Osteoblast (primary cell): ENCODE results near the gene RARB. TPM values are rescaled to one million over a fixed set of nuclear protein-coding genes. Genes with fewer than 3 reads are reported as not detected.

ENCODE experiments used
- DNase-seq: peaks from one replicate; pipeline ENCODE4 v3.0.0; 2011; ENCODE audit warnings: low spot score, mixed read lengths; ENCODE audit not compliant: insufficient read length; ENCODE audit errors: missing footprints
- H2AFZ ChIP-seq: 2 replicates; pipeline ENCODE4 v1.6.0; 2011; ENCODE audit warnings: mild to moderate bottlenecking, low read length
- H3K27ac ChIP-seq: 2 replicates; pipeline ENCODE4 v1.5.1; 2011; ENCODE audit warnings: mild to moderate bottlenecking, low read depth, low read length, moderate library complexity
- H3K27me3 ChIP-seq: 2 replicates; pipeline ENCODE4 v1.6.0; 2012; ENCODE audit warnings: mild to moderate bottlenecking, control low read depth, inconsistent platforms, low read length, moderate library complexity; ENCODE audit not compliant: insufficient read depth
- H3K36me3 ChIP-seq: 2 replicates; pipeline ENCODE4 v1.5.1; 2011; ENCODE audit warnings: mild to moderate bottlenecking, low read length, control low read depth, moderate library complexity; ENCODE audit not compliant: insufficient read depth
- H3K4me1 ChIP-seq: 2 replicates; pipeline ENCODE4 v1.5.1; 2011; ENCODE audit warnings: mild to moderate bottlenecking, low read length, control low read depth, moderate library complexity; ENCODE audit not compliant: insufficient read depth
- H3K4me2 ChIP-seq: 2 replicates; pipeline ENCODE4 v1.6.0; 2011; ENCODE audit warnings: mild to moderate bottlenecking, low read length; ENCODE audit not compliant: insufficient read depth
- H3K4me3 ChIP-seq: fragments of 200-600 bp; sonication (generic); 3 replicates; pipeline ENCODE4 v1.5.1; 2012; ENCODE audit warnings: mild to moderate bottlenecking, low read length, inconsistent platforms; ENCODE audit not compliant: insufficient read depth
- H3K79me2 ChIP-seq: 2 replicates; pipeline ENCODE4 v1.6.0; 2012; ENCODE audit warnings: mild to moderate bottlenecking, low read length, control low read depth, inconsistent platforms; ENCODE audit not compliant: insufficient read depth
- H3K9me3 ChIP-seq: 2 replicates; pipeline ENCODE4 v1.5.1; 2011; ENCODE audit warnings: low read depth, low read length, control low read depth
- H4K20me1 ChIP-seq: 2 replicates; pipeline ENCODE4 v1.6.0; 2012; ENCODE audit warnings: mild to moderate bottlenecking, low read length, control low read depth; ENCODE audit not compliant: insufficient read depth
- CTCF ChIP-seq: IDR thresholded peaks from 2 replicates; pipeline ENCODE4 v1.5.1; 2011; ENCODE audit warnings: mild to moderate bottlenecking, low read depth, low read length, moderate library complexity; ENCODE audit errors: extremely low read depth
- total RNA-seq: library from RNA; depleted of rRNA; stranded (reverse); fragments of >200 nt; gene quantifications from 2 replicates; pipeline ENCODE4 v1.2.3, GENCODE V29; 2012

The RARB gene
- total RNA-seq, 1 donor: 7.6 TPM

DNA sequence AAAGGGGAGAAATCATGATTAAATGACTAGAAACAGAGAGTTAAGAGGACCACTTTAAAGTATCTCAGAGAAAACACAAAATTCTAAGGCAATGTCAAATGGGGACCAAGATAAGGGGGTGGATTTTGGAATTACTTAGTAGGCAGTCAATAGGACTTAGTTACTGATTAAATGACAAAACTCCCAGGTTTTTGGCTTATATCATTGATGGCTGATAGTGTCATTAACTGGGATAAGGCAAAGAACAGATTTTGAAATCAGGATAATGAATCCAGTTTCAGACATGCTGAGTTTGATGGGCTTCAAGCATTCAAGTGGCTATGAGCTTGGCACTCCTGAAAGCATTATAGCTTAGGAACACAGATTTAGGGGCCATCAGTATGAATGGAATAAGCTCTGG is 182.7 kb downstream of the RARB start:
- TF ChIP-seq CTCF: no peak
- Histone ChIP-seq H3K79me2 (no peaks in the 10 kb centered on the region), H2AFZ (no peak overlapping the region), H4K20me1 (no peaks in the 10 kb centered on the region), H3K4me1 (no peaks in the 10 kb centered on the region), H3K36me3 (peaks cover 70% of the 10 kb centered on the region), H3K27ac (no peak overlapping the region), H3K27me3 (no peaks in the 10 kb centered on the region), H3K4me2 (no peak overlapping the region), H3K9me3 (no peaks in the 10 kb centered on the region), H3K4me3 (no peak overlapping the region)
- DNase-seq: no peak

DNA sequence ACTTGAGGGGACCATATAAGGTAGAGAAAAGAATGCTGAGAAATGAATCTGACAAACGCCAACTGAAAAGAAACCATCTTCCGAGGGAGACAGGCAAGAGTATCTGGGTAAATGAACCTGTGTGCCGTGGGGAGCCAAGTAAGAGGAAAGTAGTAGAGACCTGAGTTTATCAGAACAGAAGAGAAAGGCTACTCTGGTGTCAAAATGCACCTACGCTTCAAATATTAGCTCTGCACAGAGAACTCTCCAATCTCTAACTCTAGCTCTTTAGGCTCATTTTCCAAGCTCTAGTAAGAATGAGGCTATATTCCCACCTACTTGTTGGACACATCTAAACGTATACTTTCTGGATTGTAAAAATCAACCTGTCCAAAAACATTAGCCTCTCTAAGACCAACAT is 183.1 kb downstream of the RARB start:
- no peak overlapping the region for H3K4me2 ChIP-seq
- no peaks in the 10 kb centered on the region for H3K79me2 ChIP-seq
- TF ChIP-seq CTCF: no peak
- H4K20me1 ChIP-seq: no peaks in the 10 kb centered on the region
- peaks cover 71% of the 10 kb centered on the region for H3K36me3 ChIP-seq
- no peaks in the 10 kb centered on the region for H3K27me3 ChIP-seq
- no peak overlapping the region for H3K27ac ChIP-seq
- no peak overlapping the region for H2AFZ ChIP-seq
- DNase-seq: no peak
- no peaks in the 10 kb centered on the region for H3K9me3 ChIP-seq
- no peaks in the 10 kb centered on the region for H3K4me1 ChIP-seq
- H3K4me3 ChIP-seq: no peak overlapping the region

DNA sequence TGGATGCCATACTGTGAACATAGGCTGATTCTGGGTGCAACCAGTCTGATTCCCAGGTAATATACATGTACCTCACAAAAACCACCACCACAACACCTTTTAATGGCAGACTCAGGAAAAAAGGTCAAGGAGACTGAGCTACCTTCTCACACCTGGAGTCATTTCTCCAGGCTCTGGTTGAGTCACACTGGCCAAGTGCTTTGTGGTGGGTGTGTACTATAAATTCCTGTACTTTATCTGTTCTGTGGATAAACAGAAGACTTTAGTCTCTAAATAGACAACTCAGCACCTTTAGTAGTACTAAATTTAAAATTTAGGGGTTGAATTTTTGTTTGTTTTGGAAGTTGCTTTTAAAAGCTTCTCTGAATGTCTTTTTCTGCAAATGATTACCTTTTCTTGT is 190.0 kb downstream of the RARB start:
- Histone ChIP-seq H3K27me3 (no peaks in the 10 kb centered on the region), H3K36me3 (peaks cover 37% of the 10 kb centered on the region), H4K20me1 (no peaks in the 10 kb centered on the region), H3K9me3 (no peaks in the 10 kb centered on the region), H3K4me1 (no peaks in the 10 kb centered on the region), H3K27ac (no peak overlapping the region), H2AFZ (no peak overlapping the region), H3K4me3 (no peak overlapping the region), H3K79me2 (no peaks in the 10 kb centered on the region), H3K4me2 (no peak overlapping the region)
- TF ChIP-seq CTCF: no peak
- no peak for DNase-seq

GRCh38 chr3:25619382-25619781 is 191.3 kb downstream of the RARB start:
- Histone ChIP-seq H3K4me1 (no peaks in the 10 kb centered on the region), H3K27ac (no peak overlapping the region), H3K27me3 (no peaks in the 10 kb centered on the region), H3K9me3 (no peaks in the 10 kb centered on the region), H3K79me2 (no peaks in the 10 kb centered on the region), H3K36me3 (peaks cover 43% of the 10 kb centered on the region), H3K4me3 (no peak overlapping the region), H3K4me2 (no peak overlapping the region), H2AFZ (no peak overlapping the region), H4K20me1 (no peaks in the 10 kb centered on the region)
- TF ChIP-seq CTCF: no peak
- no peak for DNase-seq
